Esophagus mucosa (tissue), 1 donor: ENCODE measurements around the gene PC. TPM values are rescaled to one million over a fixed set of nuclear protein-coding genes. Genes with fewer than 3 reads are reported as not detected.
"Not testable (repeated sequence)": the region's sequence is repeated elsewhere in the genome, so short reads cannot be mapped to it uniquely, and the experiment has no call there.

Source experiments
- ATAC-seq: fragments of 200-7000 bp; cut with Tn5 transposase; one replicate; pipeline ENCODE4 v1.9.1; 2020
- total RNA-seq: library from RNA; stranded (reverse); gene quantifications from one replicate; pipeline ENCODE4 v1.2.4, GENCODE V29; 2023
- donor health status: DM: yes; HTN: yes; CAD: no.

Gene PC, protein sequence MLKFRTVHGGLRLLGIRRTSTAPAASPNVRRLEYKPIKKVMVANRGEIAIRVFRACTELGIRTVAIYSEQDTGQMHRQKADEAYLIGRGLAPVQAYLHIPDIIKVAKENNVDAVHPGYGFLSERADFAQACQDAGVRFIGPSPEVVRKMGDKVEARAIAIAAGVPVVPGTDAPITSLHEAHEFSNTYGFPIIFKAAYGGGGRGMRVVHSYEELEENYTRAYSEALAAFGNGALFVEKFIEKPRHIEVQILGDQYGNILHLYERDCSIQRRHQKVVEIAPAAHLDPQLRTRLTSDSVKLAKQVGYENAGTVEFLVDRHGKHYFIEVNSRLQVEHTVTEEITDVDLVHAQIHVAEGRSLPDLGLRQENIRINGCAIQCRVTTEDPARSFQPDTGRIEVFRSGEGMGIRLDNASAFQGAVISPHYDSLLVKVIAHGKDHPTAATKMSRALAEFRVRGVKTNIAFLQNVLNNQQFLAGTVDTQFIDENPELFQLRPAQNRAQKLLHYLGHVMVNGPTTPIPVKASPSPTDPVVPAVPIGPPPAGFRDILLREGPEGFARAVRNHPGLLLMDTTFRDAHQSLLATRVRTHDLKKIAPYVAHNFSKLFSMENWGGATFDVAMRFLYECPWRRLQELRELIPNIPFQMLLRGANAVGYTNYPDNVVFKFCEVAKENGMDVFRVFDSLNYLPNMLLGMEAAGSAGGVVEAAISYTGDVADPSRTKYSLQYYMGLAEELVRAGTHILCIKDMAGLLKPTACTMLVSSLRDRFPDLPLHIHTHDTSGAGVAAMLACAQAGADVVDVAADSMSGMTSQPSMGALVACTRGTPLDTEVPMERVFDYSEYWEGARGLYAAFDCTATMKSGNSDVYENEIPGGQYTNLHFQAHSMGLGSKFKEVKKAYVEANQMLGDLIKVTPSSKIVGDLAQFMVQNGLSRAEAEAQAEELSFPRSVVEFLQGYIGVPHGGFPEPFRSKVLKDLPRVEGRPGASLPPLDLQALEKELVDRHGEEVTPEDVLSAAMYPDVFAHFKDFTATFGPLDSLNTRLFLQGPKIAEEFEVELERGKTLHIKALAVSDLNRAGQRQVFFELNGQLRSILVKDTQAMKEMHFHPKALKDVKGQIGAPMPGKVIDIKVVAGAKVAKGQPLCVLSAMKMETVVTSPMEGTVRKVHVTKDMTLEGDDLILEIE
- total RNA-seq: 50.5 TPM

GRCh38 chr11:66958232-66958955 is at the start of gene PC:
Gene PC, minus strand, starts transcription at chr11:66958383. Its CDS starts 86,224 bp downstream, at chr11:66872159.
- ATAC-seq: peak; percentile 98

- no peak for ATAC-seq
These were observed 48.9 kb upstream of the PC start for GRCh38 chr11:67007126-67007525.

GRCh38 chr11:67006029-67006884 is 48.1 kb upstream of the PC start:
- ATAC-seq: peak; percentile 68

DNA sequence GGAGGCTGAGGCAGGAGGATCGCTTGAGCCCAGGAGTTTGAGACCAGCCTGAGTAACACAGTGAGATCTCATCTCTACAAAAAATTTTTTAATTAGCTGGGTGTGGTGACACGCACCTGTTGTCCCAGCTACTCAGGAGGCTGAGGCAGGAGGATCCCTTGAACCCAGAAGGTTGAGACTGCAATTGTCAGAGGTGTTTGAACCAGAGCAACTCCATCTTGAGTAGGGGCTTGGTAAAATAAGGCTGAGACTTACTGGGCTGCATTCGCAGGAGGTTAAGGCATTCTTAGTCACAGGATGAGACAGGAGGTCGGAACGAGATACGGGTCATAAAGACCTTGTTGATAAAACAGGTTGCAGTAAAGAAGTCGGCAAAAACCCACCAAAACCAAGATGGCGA is 47.0 kb upstream of the PC start:
- ATAC-seq: not testable (repeated sequence)

- no peak for ATAC-seq
These were observed 44.8 kb upstream of the PC start for GRCh38 chr11:67002921-67003411.

GRCh38 chr11:67002297-67002913 is 44.2 kb upstream of the PC start:
- ATAC-seq: no peak

DNA sequence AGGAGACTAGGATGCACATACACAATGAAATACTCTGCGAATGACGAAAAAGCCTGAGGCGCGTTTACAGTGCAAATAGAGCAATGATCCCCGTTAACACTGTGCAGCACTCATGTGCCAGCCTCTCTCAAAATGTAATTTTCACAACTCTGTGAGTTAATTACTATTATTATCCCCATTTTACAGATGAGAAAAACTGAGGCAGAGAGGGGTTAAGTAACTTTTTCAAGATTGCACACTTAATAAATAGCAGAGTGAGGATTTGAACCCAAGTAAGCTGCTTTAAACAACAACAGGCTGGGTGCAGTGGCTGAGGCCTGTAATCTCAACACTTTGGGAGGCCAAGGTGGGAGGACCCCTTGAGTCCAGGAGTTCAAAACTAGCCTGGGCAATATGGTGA is 43.1 kb upstream of the PC start:
- ATAC-seq: peak; percentile 40

- no peak for ATAC-seq
These were observed 41.4 kb upstream of the PC start for GRCh38 chr11:66999555-66999954.

DNA sequence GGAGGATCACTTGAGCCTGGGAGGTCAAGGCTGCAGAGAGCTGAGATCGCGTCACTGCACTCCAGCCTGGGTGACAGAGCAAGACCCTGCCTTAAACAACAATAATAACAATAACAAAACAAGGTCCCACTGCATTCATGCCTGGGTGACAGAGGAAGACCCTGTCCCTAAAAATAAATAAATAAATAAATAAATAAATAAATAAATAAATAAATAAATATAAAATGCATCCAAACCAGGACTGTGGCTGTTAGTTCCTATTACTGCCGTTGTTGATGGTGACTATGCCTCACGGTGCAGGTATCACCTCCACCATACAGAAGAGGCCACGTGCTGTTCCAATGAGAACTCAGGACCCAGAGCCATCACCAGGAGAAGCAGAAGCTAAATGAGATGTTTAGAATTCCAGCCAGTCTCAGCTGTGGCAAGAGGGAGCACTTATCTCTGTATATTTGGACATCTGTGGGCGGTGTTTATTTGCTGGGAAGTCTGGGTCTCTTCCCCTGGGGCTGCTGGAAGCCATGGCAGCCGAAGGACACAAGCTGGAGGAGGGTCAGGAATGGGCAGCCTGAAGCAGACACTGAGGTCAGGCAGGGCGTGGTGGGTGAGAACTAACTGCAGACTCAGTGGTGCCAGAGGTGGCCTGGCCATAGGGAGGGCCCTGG is 38.6 kb upstream of the PC start:
- no peak for ATAC-seq

- no peak for ATAC-seq
These were observed 33.9 kb upstream of the PC start for GRCh38 chr11:66992041-66992440.

DNA sequence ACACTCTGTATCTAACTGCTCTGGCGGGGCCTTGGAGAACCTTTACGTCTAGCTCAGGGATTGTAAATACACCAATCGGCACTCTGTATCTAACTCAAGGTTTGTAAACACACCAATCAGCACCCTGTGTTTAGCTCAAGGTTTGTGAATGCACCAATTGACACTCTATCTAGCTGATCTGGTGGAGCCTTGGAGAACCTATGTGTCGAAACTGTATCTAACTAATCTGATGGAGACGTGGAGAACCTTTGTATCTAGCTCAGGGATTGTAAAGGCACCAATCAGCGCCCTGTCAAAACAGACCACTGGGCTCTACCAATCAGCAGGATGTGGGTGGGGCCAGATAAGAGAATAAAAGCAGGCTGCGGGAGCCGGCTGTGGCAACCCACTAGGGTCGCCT is 31.2 kb upstream of the PC start:
- ATAC-seq: not testable (repeated sequence)

DNA sequence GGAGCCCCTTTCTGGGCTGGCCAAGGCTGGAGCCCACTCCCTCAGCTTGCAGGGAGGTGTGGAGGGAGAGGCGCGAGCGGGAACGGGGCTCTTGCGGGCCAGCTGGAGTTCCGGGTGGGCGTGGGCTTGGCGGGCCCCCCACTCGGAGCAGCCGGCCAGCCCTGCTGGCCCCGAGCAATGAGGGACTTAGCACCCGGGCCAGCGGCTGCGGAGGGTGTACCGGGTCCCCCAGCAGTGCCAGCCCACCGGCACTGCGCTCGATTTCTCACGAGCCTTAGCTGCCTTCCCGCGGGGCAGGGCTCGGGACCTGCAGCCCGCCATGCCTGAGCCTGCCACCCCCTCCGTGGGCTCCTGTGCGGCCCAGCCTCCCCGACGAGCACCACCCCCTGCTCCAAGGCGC is 30.6 kb upstream of the PC start:
- not testable (repeated sequence) for ATAC-seq

- ATAC-seq: no peak
These were observed 29.9 kb upstream of the PC start for GRCh38 chr11:66987924-66988637.

- no peak for ATAC-seq
These were observed 29.0 kb upstream of the PC start for GRCh38 chr11:66987158-66987620.

DNA sequence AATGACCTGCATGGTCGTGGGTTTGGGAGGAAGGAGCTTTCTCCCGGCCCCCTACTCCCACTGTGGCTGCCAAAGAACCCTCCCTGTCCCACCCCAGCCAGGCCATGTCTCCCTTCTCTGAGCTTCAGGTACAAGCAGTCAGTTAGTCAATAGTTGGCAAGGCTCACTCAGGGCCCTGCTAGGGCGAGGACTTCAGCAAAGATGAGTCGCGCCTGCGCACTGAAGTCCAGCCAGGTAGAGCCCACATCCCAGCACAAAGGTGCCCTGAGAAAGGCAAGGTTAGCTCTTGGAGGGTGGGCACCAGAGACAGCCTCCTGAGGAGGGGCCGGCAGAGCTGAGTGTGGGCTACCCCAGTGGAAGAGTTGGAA is 28.0 kb upstream of the PC start:
- ATAC-seq: peak; percentile 29

DNA sequence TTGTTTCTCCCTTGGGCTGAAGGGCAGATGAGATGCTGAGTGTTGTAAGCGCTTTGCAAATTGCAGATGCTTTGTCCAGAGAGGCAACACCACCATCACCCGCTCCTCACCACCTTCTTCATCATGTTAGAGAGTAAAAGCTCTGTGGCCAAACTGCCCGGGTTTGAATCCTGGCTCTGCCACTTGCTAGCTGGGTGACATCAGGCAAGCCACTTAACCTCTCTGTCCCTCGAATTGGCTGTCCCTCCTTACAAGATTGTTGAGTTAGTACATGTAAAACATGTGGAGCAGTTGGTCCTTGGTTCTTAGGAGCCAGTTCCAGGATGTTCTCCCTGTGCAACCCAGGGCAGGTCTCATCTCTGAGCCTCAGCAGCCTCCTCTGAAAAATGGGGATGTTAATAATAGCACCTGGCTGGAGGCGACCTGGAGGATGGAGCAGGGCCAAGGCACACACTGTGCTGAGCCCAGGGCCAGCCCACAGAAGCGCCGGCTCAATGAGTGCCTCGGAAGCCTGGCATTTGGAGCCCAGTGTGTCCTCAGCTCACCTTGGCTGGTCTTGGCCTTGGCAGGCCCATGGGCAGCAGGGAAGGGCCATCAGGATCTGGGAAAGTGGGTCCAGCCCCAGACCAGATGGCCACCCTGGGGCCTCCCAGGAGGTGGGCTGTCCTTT is 27.5 kb upstream of the PC start:
- peak; percentile 9 for ATAC-seq

DNA sequence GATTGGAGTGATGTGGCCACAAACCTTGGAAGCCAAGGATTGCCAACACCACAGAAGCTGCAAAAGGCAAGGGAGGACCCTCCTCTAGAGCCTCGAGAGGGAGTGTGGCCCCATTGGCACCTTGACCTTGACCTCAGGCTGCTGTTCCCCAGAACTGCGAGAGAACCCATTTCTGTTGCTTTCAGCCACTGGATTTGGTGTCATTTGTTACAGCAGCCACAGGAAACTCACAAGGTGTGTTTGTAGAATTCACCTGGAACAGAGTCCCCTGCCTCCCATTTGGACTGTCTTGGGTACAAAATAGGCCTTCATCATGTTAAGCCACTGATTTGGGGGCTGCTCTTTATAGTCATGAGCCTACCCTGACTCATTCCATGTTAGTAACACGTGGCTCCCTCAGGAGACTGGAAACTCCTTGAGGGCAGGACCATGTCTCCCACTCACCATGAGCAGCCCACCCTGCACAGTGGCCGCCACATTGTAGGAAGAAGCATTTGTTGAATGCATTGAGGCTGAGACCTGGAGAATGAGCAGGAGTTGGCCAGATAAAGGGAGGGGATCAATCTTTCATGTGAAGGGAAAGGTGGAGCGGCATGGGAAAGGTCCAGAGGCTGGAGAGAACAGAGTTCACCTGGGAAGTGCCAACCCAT is 25.2 kb upstream of the PC start:
- ATAC-seq: no peak

DNA sequence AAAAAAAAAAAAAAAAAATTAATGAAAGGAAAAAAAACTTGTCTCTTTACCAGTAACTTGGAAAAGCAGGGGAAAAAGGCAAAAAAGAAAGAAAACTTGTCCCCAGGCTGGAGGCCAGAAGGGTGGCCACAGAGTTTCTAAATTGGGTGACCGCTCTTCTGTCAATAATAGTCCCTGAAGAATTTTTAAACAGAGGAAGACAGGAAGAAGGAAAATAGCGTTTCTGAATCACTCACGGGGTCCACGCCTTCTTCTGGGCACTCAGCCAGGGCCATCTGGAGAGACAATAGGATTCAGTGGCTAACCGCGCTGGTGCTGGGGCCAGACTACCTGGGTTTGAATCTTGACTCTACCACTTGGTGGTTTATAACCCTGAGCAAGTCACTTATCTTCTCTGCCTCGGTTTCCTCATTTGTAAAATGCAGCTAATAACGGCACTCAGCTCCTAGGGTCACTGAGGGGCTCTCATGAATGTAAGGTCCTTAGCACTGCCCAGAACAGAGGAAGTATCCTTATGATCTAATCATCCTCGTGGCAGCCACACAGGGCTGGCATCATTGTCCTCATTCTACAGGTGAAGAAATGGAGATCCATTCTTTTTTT is 23.9 kb upstream of the PC start:
- peak; percentile 67 for ATAC-seq
